GM18508 (cell line): Measurements from ENCODE around the gene UBAC1.
"Not testable (repeated sequence)": the region's sequence is repeated elsewhere in the genome, so short reads cannot be mapped to it uniquely, and the experiment has no call there.

Source experiments
- ATAC-seq: cut with Tn5 transposase; IDR thresholded peaks from one replicate; pipeline ENCODE4 v1.9.1; 2021; ENCODE audit warnings: moderate number of reproducible peaks; ENCODE audit not compliant: insufficient read depth, unreplicated experiment

UBAC1 gene

DNA sequence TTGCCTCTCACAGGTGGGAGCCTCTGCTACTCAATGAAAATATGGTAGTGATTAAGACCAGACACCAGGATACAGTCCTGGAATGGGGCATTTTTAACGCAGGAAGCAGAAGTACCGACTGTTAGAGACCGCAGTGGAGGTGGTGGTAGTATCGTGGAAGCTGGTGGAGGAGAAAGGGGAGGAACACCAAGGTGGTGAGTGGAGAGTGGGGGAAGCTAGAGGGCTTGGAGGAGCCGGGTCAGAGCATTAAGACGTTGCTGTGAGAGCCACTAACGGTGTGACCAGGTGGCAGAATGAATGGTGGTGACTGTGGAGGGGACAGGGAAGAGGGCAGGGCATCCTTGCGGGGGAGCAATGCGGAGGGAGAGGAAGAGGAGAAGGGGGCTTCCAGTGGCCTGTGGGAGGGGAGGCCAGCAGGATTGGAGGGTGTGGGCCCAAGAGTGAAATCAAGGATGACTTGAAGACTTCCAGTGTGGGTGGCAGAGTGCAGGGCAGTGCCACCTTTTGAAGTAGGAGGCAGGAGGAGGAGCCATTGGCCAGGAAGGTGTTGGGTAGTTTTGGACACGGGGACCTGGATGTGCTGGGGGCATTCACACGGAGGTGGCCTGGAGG, 1.6 kb upstream of the UBAC1 start:
- no peak for ATAC-seq

DNA sequence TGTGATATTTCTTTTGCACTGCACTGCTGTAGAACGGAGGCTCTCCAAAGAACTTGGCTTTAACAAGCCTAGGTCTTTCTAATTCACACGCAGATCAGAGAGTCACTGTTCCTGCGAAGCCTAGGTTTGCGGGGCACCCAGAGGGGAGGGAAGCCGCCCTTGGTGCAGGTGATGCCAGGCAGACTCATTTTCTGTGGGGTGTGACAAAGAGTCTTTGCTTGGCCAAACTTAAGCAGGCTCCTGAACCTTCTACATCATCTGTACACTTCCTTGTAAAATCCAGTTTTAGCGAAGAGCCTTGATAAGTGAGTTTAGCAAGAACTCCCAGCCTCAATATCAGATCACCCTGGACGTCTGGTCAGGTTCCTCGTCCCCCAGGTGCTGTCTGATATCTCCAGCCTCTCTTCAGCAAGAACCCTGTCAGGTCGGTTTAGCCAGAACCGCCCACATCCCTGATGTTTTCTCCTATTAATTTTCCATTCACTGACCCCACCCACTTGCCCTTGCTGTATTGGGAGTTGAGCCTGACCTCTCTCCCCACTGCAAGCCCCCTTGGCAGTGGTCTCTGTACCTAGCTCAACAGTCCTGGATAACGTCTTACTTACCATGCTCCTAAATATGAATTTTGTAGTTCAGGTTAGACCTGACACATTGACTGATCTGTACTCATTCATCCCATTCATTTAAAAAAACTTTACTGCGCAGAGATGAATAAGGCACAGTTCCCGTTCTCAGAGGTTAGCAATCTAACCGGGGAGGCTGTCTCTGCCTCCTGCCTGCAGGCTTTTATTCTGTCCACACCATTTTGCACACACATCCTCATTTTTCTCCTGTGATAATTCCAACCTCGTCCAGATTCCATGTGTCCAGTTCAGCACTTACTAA, 880 bp upstream of the UBAC1 start:
- ATAC-seq: no peak

DNA sequence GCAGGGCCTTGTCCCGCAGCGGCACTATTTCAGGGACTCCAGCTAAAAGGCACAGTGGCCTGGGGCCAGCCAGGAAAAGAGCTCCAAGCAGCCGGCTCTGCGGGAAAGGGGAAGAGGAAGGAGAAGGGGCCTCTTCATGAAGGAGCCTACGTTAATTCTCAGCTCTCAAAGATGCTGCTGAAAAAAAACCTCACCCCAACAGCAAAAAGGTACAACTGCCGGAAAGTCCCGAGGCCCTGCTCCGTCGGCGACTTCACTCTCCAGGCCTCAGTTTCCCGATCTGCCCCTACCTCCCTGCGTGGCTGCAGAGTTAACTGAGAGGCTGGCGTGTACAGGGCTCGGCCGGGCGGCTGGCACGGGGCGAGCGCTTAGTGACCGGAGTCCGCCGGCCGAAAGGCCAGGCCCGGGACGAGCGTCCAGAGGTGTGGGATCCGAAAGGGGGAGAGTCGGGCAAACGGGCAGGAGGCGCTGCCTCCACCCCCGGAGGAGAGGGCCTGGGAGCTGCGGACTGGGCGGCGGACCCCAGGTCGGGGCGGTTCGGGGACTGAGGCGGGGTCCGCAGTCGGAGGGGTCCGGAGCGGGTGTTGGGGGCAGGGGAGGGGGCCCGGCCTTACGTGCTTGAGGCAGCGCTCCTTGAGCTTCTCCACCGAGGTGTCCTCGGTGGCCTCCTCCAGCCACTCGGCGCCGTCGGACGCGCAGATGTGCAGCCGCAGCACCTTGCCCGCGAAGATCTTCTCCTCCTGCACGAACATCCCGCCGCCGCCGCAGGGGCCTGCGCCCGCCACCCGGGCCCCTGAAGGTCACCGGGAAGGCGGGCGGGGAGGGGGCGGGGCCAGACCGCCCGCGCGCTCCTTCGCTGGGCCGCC, 529 bp downstream of the UBAC1 start:
- no peak for ATAC-seq

DNA sequence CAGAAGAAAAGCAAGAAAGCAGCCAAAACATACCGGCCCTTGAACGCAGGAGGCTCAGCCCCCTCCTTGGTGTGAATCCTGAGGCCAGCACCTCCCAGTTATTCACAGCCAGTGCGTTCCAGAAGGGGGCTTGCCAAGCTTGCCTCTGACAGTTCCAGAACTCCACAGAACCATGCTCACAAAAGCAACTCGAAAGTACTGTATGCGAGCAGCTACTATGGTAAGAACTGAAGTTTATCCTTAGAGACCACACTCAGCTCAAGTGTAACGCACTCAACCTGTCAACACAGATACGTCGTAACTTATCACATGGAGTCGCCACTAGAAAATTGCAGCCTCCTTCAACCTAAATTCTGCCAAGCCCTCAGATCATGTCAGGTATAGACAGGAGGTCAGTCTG, 1.4 kb downstream of the UBAC1 start:
- no peak for ATAC-seq

DNA sequence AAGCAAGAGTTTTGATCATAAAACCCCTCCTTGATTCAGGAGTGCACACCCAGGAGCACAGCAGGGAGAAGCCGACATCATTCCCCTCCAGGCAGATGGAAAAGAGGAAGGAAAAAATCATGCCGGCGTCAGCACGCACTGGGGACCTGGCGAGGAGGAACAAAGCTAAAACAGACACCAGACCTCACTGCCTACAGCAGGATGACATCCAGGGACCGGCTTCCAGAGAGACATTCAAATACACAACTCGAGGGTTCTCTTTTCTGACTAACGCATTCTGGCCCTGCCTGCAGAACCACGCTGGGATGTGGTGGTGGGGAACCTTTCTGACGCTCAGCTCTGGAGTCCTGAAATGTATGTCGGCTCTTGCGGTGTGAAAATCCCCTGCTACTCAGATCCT, 2.7 kb downstream of the UBAC1 start:
- no peak for ATAC-seq

DNA sequence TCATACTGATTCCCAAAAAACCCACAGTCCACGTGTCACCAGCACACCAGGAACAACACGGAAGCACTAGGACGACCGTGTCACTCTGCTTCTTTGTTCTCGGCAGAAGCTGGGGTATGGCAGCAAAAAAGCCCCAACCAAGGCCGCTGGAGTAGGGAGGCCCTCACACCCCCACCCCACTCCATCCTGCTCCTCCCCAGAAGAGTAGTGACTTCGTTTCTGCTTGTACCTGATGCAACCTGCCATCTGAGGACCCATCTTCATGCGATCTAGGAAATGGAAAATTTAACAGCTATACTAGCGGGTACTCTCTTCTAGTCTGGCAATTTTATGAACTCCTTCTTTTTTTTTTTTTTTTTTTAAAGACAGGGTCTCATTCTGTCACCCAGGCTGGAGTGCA, 3.7 kb downstream of the UBAC1 start:
- no peak for ATAC-seq

DNA sequence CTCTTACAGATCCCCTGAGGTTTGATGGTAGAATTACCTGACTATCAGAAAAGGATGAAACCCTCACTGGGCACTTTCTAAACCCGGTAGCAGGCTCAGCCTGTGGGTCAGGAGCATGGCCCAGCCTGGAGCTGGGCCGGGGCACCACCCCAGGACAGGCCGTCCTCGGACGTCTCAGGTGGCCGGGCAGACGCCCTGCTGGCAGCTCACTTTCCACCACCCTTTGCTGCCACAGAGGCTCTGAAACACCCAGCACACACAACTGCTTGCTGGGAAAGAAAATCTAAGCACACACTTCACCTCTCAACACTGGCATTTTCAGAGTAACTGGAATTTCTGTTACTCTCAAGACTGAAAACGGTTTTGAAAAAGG, 4.4 kb downstream of the UBAC1 start:
- no peak for ATAC-seq

DNA sequence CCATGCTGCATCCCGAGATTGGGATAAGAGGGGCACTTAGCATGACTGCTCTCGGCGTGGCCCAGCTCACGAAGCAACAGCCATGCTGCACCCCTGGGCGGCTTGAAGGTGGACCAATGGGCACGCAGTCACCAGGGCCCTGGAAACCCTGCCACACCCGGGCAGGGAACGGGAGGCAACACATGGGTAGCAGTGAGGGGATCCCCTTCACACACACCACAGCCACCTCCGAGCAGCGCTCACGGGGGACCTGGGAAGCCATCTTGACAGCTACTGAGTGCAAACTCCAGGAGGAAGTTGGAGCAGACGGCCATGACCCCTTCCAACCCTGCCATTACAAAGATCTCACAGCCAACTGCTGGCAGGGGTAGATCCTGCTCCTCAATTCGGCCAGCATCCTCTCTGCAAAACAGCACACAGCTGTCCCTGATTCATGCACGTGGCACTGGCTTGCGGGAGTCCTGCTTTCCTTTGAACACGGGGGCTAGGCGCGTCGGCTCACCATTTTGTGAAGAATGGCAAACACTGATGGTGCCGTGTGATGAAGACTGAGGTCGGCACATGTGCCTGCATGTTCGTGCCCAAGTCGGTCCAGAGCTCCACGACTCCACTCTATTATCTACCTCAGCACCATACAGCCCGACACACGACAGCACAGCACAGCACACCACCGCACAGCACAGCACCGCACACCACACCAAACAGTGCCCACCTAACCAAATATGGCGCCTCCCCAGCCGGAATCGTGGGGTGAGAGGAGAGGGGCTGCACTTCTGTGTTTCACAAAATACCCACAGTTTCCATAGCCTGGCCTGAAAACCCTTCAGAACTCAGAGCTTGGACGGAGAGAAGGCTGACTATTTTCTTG, 5.0 kb downstream of the UBAC1 start:
- no peak for ATAC-seq

DNA sequence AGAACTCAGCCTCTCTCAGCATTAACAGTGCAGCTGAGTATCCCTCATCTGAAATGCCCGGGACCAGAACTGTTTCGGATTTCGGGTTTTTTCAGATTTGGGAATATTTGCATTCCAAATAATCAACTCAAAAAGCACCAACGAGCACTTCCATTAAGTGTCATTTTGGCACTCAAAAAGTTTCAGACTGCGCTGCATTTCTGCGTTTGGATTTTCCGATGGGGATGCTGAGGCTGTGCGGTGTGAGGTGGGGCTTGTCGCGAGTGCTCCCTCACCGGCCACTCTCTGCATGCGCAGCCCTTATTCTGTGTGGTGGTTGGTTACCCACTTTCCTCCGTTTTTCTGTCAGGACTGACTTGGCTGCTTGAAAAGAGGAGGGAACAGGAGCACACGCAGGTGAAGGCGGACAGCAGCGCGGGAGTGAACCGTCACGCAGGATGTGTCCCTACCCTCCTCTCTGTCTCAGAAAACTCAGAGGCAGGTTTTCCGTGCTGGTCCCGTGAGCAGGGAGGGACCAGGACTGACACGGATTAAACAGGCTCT, 8.4 kb downstream of the UBAC1 start:
- ATAC-seq: no peak

DNA sequence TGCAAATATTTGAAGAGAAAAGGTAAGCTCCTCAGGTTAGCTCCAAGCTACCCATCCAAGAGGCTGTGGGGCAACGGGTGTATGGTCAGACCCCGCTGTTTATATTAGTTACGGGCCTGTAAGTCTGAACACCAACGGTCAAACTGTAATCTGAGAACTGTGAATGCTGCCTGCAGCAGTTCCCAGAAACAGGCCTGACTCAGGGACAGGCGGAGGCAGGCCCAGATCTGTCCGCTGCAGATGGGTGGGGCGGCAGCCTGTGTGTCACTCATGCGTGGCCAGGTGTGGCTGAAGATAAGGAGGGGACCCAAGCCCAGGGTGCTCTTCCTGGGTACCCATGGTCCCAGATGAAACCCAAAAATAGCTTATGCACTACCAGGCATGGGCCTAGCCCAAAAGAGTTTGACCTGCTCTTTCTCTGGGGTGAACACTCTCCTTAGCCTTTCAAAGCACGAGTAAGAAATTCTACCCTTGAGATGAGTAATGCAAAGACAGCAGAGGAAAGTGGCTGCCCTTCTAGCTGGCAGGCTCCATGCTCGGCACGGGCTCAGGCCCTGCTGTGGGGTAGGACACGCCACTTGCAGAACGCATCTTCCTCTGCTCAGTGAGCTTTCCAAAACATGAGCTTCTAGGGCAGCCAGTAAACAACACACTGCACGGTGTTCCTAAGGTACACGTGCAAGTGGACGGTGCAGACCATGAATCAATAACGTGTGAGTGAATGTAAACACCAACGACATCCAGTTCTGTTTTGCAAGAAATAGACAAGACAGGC, 9.1 kb downstream of the UBAC1 start:
- ATAC-seq: no peak

DNA sequence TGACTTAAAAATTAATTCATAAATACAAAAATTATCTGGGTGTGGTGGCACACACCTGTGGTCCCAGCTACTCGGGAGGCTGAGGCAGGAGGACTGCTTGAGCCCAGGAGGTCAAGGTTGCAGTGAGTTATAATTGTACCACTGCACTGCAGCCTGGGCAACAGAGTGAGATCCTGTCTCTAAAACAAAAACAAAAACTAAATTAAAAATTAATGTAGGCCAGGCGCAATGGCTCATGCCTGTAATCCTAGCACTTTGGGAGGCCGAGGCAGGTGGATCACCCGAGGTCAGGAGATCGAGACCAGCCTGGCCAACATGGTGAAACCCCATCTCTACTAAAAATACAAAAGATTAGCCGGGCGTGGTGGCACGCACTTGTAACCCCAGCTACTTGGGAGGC, 9.9 kb downstream of the UBAC1 start:
- ATAC-seq: not testable (repeated sequence)

DNA sequence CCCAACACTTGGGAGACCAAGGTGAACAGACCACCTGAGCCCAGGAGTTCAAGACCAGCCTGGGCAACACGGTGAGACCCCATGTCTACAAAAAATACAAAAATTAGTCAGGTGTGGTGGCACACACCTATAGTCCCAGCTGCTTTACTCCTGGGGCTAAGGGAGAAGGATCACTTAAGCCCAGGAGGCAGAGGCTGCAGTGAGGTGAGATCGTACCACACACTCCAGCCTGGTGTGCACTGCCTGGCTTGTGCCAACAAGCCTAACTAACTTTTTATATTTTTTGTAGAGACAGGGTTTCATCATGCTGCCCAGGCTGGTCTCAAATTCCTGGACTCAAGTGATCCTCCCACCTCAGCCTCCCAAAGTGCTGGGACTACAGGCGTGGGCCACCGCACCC, 10.3 kb downstream of the UBAC1 start:
- not testable (repeated sequence) for ATAC-seq

DNA sequence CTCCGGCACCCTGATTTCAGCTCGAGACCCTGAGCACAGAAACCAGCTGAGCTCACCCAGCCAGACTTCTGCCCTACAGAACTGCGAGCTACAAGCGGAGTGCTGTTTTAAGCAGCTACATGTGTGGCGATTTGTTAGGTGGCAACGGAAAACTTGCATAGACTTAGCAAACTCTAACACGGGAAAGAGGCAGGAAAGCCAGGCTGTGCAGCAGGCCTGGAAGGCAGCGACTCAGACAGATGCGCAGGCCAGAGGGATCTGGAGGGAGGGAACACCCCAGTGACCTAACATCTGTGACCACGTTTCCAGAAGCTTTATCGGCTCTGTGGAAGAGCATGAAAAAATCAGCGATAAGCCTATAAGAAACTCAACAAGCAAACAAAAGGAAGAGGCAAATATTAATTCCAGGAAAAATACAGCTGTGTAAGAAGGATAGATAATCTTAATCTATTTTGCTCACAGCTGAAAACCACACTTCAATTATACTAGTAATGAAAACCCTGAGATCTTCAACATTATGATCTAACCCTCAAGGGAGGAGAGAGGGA, 11.0 kb downstream of the UBAC1 start:
- ATAC-seq: no peak

DNA sequence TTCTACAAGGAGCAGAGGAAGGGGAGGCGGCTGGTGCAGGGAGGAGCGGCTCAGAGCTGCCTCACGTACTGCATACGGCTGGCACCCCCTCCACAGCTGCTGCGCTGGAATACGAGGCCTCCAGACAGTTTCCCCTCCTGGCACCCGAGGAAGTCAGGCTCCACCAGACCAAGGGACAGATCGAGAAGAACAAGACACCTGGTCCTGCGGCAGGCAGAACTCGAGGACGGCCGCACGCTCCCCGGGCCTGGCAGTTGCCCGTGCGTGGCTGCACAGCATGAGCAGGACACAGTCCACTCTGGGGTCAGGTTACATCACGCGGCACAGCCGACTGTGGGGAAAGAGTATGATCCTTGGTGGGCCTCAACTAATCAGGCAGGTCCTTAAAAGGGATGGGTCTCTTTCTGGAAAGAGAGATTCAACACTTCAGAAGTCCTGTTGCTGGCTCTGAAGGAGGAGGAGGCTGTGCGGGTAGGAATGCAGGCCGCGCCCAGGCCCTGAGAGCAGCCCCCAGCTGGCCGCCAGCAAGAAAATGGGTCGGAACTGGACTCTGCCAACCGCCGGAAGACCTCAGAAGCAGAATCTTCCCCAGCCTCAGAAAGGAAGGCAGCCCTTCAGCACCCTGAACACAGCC, 11.6 kb downstream of the UBAC1 start:
- ATAC-seq: no peak

DNA sequence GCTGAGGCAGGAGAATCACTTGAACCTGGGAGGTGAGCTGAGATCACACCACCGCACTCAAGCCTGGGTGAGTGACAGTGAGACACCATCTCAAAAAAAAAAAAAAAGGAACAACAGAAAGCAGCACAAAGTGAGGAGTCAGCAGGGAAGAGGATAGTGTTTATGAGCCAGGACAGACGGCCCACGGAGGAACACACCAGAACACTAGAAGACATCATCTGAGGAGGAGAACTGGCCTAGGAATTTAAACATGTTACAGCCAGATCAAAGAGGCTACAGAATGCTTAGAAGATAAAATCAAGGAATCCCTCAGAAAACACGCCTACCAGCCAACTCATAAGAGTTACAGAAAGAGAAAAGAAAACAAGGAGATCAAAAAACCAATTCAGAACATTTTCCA, 12.2 kb downstream of the UBAC1 start:
- ATAC-seq: no peak

DNA sequence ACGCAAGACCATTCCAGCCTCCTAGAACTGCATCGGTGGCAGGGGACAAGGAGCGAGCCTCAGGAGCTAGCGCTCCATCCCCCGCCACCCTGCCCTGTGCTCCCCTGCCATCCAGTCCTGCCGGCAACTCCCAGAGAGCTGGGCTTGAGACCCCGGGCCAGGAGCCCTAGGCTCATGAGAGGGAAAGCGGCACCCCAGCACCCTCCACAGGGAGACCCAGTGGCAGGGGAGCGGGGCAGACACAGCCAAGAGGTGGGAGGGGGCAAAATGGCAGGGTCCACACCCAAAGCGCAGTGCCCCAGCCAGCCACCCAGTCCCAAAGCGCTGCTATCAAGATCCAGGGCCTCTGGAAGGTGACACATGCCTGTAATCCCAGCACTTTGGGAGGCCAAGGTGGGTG, 12.7 kb downstream of the UBAC1 start:
- no peak for ATAC-seq

DNA sequence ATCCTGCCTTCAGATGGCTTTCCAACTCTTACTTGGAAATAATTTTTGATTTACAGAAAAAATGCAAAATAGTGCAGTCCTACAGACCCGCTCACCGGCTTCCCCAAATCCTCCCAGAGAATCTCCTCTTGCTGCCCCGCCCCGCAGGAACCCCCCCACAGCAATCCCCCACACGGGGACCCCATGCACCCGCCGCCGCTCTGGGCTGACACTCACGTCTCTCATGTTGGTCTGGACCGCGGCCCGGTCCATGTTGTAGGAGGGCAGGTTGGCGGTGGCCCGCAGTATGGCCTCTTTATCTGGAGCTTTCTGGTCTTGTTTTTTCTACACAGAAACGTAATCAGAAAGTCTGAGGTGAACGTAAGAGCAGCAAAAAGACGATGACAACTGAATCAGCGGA, 13.6 kb downstream of the UBAC1 start:
- no peak for ATAC-seq

DNA sequence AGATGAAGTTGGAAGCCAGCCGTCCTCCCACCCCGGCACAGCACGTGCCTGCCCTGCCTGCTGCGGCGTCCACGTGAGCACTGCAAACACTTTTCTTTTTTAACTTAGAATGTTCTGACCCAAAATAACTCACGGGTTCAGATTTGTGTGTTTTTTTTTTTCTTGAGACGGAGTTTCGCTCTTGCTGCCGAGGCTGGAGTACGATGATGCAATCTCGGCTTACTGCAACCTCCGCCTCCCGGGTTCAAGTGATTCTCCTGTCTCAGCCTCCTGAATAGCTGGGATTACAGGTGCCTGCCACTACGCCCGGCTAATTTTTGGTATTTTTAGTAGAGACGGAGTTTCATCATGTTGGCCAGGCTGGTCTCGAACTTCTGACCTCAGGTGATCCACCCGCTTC, 14.1 kb downstream of the UBAC1 start:
- not testable (repeated sequence) for ATAC-seq
